ENCODE results near the gene CCDC32. TPM values are rescaled to one million over a fixed set of nuclear protein-coding genes. Genes with fewer than 3 reads are reported as not detected.

Gene CCDC32
- total RNA-seq, 1 experiment from 2014 or later = 22.2 TPM

DNA sequence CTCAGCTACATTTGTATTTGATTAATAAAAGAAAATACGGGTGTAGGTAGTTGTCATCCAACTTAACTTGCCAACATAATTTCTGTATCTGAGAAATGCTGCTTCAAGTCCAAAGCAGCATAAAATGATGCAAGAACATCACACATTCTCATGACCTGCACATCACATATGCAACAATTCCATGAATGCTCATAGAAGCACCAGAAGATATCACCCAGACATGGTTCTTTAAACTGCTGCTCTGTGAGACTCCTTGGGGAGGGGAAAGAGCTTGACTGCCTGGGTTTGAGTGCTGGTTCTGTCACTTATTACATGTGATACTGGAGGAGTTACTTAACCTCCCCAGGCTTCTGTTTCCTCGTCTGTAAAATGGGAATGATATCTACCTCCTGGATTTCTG is 54.6 kb downstream of the CCDC32 start:
- TF ChIP-seq, protein P1, sequence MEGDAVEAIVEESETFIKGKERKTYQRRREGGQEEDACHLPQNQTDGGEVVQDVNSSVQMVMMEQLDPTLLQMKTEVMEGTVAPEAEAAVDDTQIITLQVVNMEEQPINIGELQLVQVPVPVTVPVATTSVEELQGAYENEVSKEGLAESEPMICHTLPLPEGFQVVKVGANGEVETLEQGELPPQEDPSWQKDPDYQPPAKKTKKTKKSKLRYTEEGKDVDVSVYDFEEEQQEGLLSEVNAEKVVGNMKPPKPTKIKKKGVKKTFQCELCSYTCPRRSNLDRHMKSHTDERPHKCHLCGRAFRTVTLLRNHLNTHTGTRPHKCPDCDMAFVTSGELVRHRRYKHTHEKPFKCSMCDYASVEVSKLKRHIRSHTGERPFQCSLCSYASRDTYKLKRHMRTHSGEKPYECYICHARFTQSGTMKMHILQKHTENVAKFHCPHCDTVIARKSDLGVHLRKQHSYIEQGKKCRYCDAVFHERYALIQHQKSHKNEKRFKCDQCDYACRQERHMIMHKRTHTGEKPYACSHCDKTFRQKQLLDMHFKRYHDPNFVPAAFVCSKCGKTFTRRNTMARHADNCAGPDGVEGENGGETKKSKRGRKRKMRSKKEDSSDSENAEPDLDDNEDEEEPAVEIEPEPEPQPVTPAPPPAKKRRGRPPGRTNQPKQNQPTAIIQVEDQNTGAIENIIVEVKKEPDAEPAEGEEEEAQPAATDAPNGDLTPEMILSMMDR (conservative IDR thresholded peaks at IDR 0.05) = no peak
- TF ChIP-seq EZH2 (IDR thresholded peaks at IDR 0.05; ENCODE audit: low read depth) = no peak
- no peaks in the 10 kb centered on the region for H4K20me1 ChIP-seq (ENCODE audit: insufficient read depth)
- no peak for DNase-seq
- H3K27ac ChIP-seq = no peak overlapping the region
- H3K27me3 ChIP-seq (ENCODE audit: insufficient read depth, low read depth) = no peaks in the 10 kb centered on the region
- no peaks in the 10 kb centered on the region for H3K9me3 ChIP-seq (ENCODE audit: insufficient read depth, low read depth)
- CTCF ChIA-PET = no interaction called here
- peaks cover 7% of the 10 kb centered on the region for H3K4me1 ChIP-seq (replicated peaks; ENCODE audit: insufficient read depth)
- no peaks in the 10 kb centered on the region for H3K9me2 ChIP-seq (ENCODE audit: insufficient read depth)
- intact Hi-C loops (cut with micrococcal nuclease; ENCODE audit: unreplicated experiment) = no loop called here
- H3K36me3 ChIP-seq (ENCODE audit: low read depth) = no peaks in the 10 kb centered on the region
- BruUV-seq (replicated peaks) = no TSS peak
- H3K4me2 ChIP-seq = no peak overlapping the region
- no peak overlapping the region for H3K4me3 ChIP-seq
- H3F3A ChIP-seq (ENCODE audit: insufficient read depth, low read depth) = peaks cover 10% of the 10 kb centered on the region; the same call in 1 of the 2 replicates
- POLR2A ChIA-PET (ENCODE audit: unreplicated experiment) = no interaction called here
- H2AFZ ChIP-seq = no peak overlapping the region
- H3K79me2 ChIP-seq (ENCODE audit: low read depth) = no peaks in the 10 kb centered on the region

DNA sequence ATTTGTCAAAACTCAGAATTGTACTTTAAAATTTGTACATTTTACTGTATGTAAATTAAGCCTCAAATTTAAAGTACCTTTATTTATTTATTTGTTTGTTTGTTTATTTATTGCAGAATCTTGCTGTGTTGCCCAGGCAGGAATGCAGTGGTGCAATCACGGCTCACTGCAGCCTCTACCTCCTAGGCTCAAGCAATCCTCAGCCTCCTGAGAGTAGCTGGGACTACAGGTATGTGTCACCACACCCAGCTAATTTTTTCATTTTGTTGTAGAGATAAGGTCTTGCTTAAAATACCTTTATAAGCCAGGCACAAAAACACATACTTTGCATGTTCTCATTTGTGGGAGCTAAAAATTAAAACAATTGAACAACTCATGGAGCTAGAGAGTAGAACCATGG is 56.6 kb downstream of the CCDC32 start:
- H3K4me2 ChIP-seq = no peak overlapping the region
- no peak overlapping the region for H2AFZ ChIP-seq
- no peaks in the 10 kb centered on the region for H3K36me3 ChIP-seq (ENCODE audit: low read depth)
- H4K20me1 ChIP-seq (ENCODE audit: insufficient read depth) = no peaks in the 10 kb centered on the region
- no peaks in the 10 kb centered on the region for H3K79me2 ChIP-seq (ENCODE audit: low read depth)
- ChIA-PET CTCF (interaction anchor here (0.5 to 0.6 kb wide), 2 partner anchors 63 to 556 kb away, joined by 5 to 9 read pairs; no protein-coding TSS in a partner anchor), POLR2A (ENCODE audit: unreplicated experiment) (interaction anchor here (0.6 to 0.7 kb wide), 2 partner anchors 702 to 1544 kb away, joined by 3 to 4 read pairs; no protein-coding TSS in a partner anchor)
- no TSS peak for BruUV-seq (replicated peaks)
- H3K27ac ChIP-seq = no peak overlapping the region
- no peaks in the 10 kb centered on the region for H3K9me2 ChIP-seq (ENCODE audit: insufficient read depth)
- TF ChIP-seq EZH2 (IDR thresholded peaks at IDR 0.05; ENCODE audit: low read depth) = no peak
- TF ChIP-seq, protein P1 (conservative IDR thresholded peaks at IDR 0.05) = no peak
- no peak for DNase-seq
- no peaks in the 10 kb centered on the region for H3K9me3 ChIP-seq (ENCODE audit: insufficient read depth, low read depth)
- intact Hi-C loops (cut with micrococcal nuclease; ENCODE audit: unreplicated experiment) = loop anchor here (5.0 kb wide), 2 partner anchors 36 to 66 kb away; partner anchors contain the start of genes BAHD1 and CHST14
- peaks cover 7% of the 10 kb centered on the region for H3K4me1 ChIP-seq (replicated peaks; ENCODE audit: insufficient read depth)
- no peak overlapping the region for H3K4me3 ChIP-seq
- peaks cover 10% of the 10 kb centered on the region; the same call in 1 of the 2 replicates for H3F3A ChIP-seq (ENCODE audit: insufficient read depth, low read depth)
- no peaks in the 10 kb centered on the region for H3K27me3 ChIP-seq (ENCODE audit: insufficient read depth, low read depth)

DNA sequence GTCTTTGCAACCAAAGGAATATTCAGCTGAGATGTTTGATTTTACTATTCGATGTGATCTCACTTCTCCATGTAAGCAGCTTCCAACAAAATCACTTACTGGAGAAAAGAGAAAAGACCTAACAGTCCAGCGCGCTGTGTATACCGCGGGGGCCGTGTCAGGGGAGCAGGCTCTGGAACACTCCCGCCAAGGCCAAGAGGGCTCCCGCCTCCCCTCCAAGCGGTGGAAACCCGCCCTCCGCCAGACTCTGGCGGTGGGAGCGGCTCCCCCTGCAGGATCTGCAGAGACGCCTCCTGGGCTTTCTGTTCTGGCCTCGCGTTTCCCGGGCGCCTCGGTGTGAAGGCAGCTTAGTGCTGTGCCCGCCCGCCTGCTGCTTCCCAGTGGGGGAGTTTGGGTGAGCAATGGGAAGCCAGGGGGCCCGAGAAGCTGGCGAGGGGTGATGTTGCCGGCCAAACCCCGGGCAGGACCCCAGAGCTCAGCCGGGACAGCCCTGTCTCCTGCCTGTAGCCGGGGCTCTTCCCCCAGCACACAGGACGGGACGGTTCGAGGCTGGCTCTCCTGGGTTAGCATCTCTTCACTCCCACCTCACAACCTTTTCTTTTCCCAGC is 57.8 kb downstream of the CCDC32 start:
- Histone ChIP-seq H3K4me3 (no peak overlapping the region; the same call in 1 of the 2 replicates), H3K36me3 (ENCODE audit: low read depth) (no peaks in the 10 kb centered on the region), H2AFZ (peak overlapping the region; percentile 69; the same call in 1 of the 2 replicates), H3K4me1 (replicated peaks; ENCODE audit: insufficient read depth) (peaks cover 7% of the 10 kb centered on the region), H3K79me2 (ENCODE audit: low read depth) (no peaks in the 10 kb centered on the region), H3K9me2 (ENCODE audit: insufficient read depth) (no peaks in the 10 kb centered on the region), H3F3A (ENCODE audit: insufficient read depth, low read depth) (peaks cover 10% of the 10 kb centered on the region; the same call in 1 of the 2 replicates), H3K27me3 (ENCODE audit: insufficient read depth, low read depth) (no peaks in the 10 kb centered on the region), H4K20me1 (ENCODE audit: insufficient read depth) (no peaks in the 10 kb centered on the region), H3K27ac (no peak overlapping the region), H3K9me3 (ENCODE audit: insufficient read depth, low read depth) (no peaks in the 10 kb centered on the region), H3K4me2 (peak overlapping the region; percentile 36; the same call in 1 of the 2 replicates)
- ChIA-PET POLR2A (ENCODE audit: unreplicated experiment) (interaction anchor here (0.6 kb wide), 1 partner anchor 906 kb away, joined by 3 read pairs; no protein-coding TSS in a partner anchor), CTCF (interaction anchor here (0.5 to 0.6 kb wide), 2 partner anchors 77 to 83 kb away, joined by 3 to 7 read pairs; no protein-coding TSS in a partner anchor)
- TF ChIP-seq, protein P1 (conservative IDR thresholded peaks at IDR 0.05) = peak; percentile 51
- TF ChIP-seq EZH2 (IDR thresholded peaks at IDR 0.05; ENCODE audit: low read depth) = no peak
- intact Hi-C loops (cut with micrococcal nuclease; ENCODE audit: unreplicated experiment) = loop anchor here (5.0 kb wide), 2 partner anchors 35 to 65 kb away; partner anchors contain the start of genes BAHD1 and CHST14
- BruUV-seq (replicated peaks) = no TSS peak
- peak; percentile 47 to 69 for DNase-seq

Other genes with a start within 250 kb of the CCDC32 start
- gene INAFM2, start 241.3 kb downstream of the CCDC32 start, total RNA-seq (2021) = 2.4 and 3.1 TPM in 2 replicates
- 141 and 168 TPM in 2 replicates for gene CCDC9B, start 224.1 kb downstream of the CCDC32 start, total RNA-seq (2021)
- not detected in 2 replicates for gene PHGR1, start 214.0 kb downstream of the CCDC32 start, total RNA-seq (2021)
- gene DISP2, start 206.8 kb downstream of the CCDC32 start, total RNA-seq (2021) = 0.35 and 0.63 TPM in 2 replicates
- gene KNSTRN, start 182.3 kb downstream of the CCDC32 start, total RNA-seq (2021) = 85.2 and 95.6 TPM in 2 replicates
- gene IVD, start 159.2 kb downstream of the CCDC32 start, total RNA-seq (2021) = 82.5 and 83.7 TPM in 2 replicates
- 17.3 and 19.1 TPM in 2 replicates for gene BAHD1, start 124.1 kb downstream of the CCDC32 start, total RNA-seq (2021)
- gene CHST14, start 94.1 kb downstream of the CCDC32 start, total RNA-seq (2021) = 30.6 and 34.3 TPM in 2 replicates
- 14.0 and 17.1 TPM in 2 replicates for gene RPUSD2, start 4.3 kb upstream of the CCDC32 start, total RNA-seq (2021)
- gene KNL1, start 29.2 kb upstream of the CCDC32 start, total RNA-seq (2021) = 16.2 and 27.5 TPM in 2 replicates
- 19.8 and 22.5 TPM in 2 replicates for gene RAD51, start 130.1 kb upstream of the CCDC32 start, total RNA-seq (2021)
- gene RMDN3, start 190.2 kb upstream of the CCDC32 start, total RNA-seq (2021) = 15.7 and 19.8 TPM in 2 replicates
- 1.2 and 1.5 TPM in 2 replicates for gene GCHFR, start 199.0 kb upstream of the CCDC32 start, total RNA-seq (2021)
- 0.23 and 0.33 TPM in 2 replicates for gene C15orf62, start 204.9 kb upstream of the CCDC32 start, total RNA-seq (2021)
- 32.6 and 33.1 TPM in 2 replicates for gene ZFYVE19, start 242.0 kb upstream of the CCDC32 start, total RNA-seq (2021)
- 27.4 and 33.0 TPM in 2 replicates for gene DNAJC17, start 242.4 kb upstream of the CCDC32 start, total RNA-seq (2021)

Data from PC-9 (cell line).